T-helper 1 cell treated with Interleukin-12 subunit alpha and Interleukin-12 subunit beta and Interleukin-4 antibody, amounts not matched to agents 30 μg/mL and 1 μg/mL, for 36 hours (primary cell): ENCODE results near the gene APOLD1.
"Not testable (repeated sequence)": the region's sequence is repeated elsewhere in the genome, so short reads cannot be mapped to it uniquely, and the experiment has no call there.

Experiments used
- H3K27ac Mint-ChIP-seq: one replicate; pipeline ENCODE4 v1.8.0; 2021; ENCODE audit warnings: mild to moderate bottlenecking, mixed read lengths
- H3K27me3 Mint-ChIP-seq: one replicate; pipeline ENCODE4 v1.8.0; 2021; ENCODE audit warnings: low read depth, mixed read lengths
- H3K36me3 Mint-ChIP-seq: one replicate; pipeline ENCODE4 v1.8.0; 2021; ENCODE audit warnings: low read depth, mixed read lengths
- H3K4me1 Mint-ChIP-seq: one replicate; pipeline ENCODE4 v1.8.0; 2021; ENCODE audit warnings: low read depth, mixed read lengths
- H3K4me3 Mint-ChIP-seq: one replicate; pipeline ENCODE4 v1.8.0; 2021; ENCODE audit warnings: mild to moderate bottlenecking, moderate library complexity, mixed read lengths
- H3K9me3 Mint-ChIP-seq: one replicate; pipeline ENCODE4 v1.8.0; 2021; ENCODE audit warnings: mixed read lengths

APOLD1 gene

GRCh38 chr12:12835378-12836146 lies 50.1 kb downstream of the APOLD1 start:
- Mint-ChIP-seq H3K36me3 (peaks cover 31% of the 10 kb centered on the region), H3K27ac (no peak overlapping the region), H3K9me3 (no peaks in the 10 kb centered on the region), H3K4me3 (no peak overlapping the region), H3K4me1 (peaks cover 20% of the 10 kb centered on the region), H3K27me3 (no peaks in the 10 kb centered on the region)

- Mint-ChIP-seq H3K36me3 (peaks cover 28% of the 10 kb centered on the region), H3K9me3 (no peaks in the 10 kb centered on the region), H3K4me3 (no peak overlapping the region), H3K4me1 (peaks cover 20% of the 10 kb centered on the region), H3K27me3 (no peaks in the 10 kb centered on the region), H3K27ac (no peak overlapping the region)
Measured at GRCh38 chr12:12836571-12836970, 51.1 kb downstream of the APOLD1 start.

GRCh38 chr12:12837025-12837812 lies 51.8 kb downstream of the APOLD1 start:
- H3K27me3 Mint-ChIP-seq: no peaks in the 10 kb centered on the region
- H3K27ac Mint-ChIP-seq: peak overlapping the region; percentile 37
- H3K4me3 Mint-ChIP-seq: no peak overlapping the region
- peaks cover 20% of the 10 kb centered on the region for H3K4me1 Mint-ChIP-seq
- peaks cover 25% of the 10 kb centered on the region for H3K36me3 Mint-ChIP-seq
- no peaks in the 10 kb centered on the region for H3K9me3 Mint-ChIP-seq

- peaks cover 20% of the 10 kb centered on the region for H3K4me1 Mint-ChIP-seq
- H3K36me3 Mint-ChIP-seq: peaks cover 19% of the 10 kb centered on the region
- H3K4me3 Mint-ChIP-seq: no peak overlapping the region
- H3K9me3 Mint-ChIP-seq: no peaks in the 10 kb centered on the region
- no peak overlapping the region for H3K27ac Mint-ChIP-seq
- H3K27me3 Mint-ChIP-seq: no peaks in the 10 kb centered on the region
Measured at GRCh38 chr12:12837813-12838153, 52.3 kb downstream of the APOLD1 start.

GRCh38 chr12:12839003-12839395 lies 53.5 kb downstream of the APOLD1 start:
- Mint-ChIP-seq H3K9me3 (no peaks in the 10 kb centered on the region), H3K4me3 (peak overlapping the region; percentile 40), H3K27me3 (no peaks in the 10 kb centered on the region), H3K4me1 (peaks cover 20% of the 10 kb centered on the region), H3K36me3 (peaks cover 10% of the 10 kb centered on the region), H3K27ac (peak overlapping the region; percentile 73)

- H3K27ac Mint-ChIP-seq: peak overlapping the region; percentile 73
- not testable (repeated sequence) for H3K4me3 Mint-ChIP-seq, H3K36me3 Mint-ChIP-seq
Measured at GRCh38 chr12:12839439-12839838, 54.0 kb downstream of the APOLD1 start.

GRCh38 chr12:12839873-12840579 lies 54.6 kb downstream of the APOLD1 start:
- no peak overlapping the region for H3K27ac Mint-ChIP-seq
- H3K27me3 Mint-ChIP-seq: no peaks in the 10 kb centered on the region
- no peaks in the 10 kb centered on the region for H3K9me3 Mint-ChIP-seq
- H3K4me1 Mint-ChIP-seq: peaks cover 20% of the 10 kb centered on the region
- peaks cover 9% of the 10 kb centered on the region for H3K36me3 Mint-ChIP-seq
- H3K4me3 Mint-ChIP-seq: no peak overlapping the region

More at GRCh38 chr12:12839439-12839838, 54.0 kb downstream of the APOLD1 start:
- not testable (repeated sequence) for H3K9me3 Mint-ChIP-seq, H3K27me3 Mint-ChIP-seq
- peaks cover 20% of the 10 kb centered on the region for H3K4me1 Mint-ChIP-seq

GRCh38 chr12:12840580-12840899 lies 55.1 kb downstream of the APOLD1 start:
- no peak overlapping the region for H3K4me3 Mint-ChIP-seq
- H3K4me1 Mint-ChIP-seq: peaks cover 20% of the 10 kb centered on the region
- H3K9me3 Mint-ChIP-seq: no peaks in the 10 kb centered on the region
- peaks cover 9% of the 10 kb centered on the region for H3K36me3 Mint-ChIP-seq
- no peak overlapping the region for H3K27ac Mint-ChIP-seq
- H3K27me3 Mint-ChIP-seq: no peaks in the 10 kb centered on the region
